Liver (tissue), 9 donors: ENCODE results near the gene GGT1. TPM values are rescaled to one million over a fixed set of nuclear protein-coding genes. Genes with fewer than 3 reads are reported as not detected.
A peak's percentile ranks its signal among the peaks of the same experiment; 100 is the strongest.

ENCODE experiments used
- DNase-seq: peaks from one replicate; pipeline ENCODE4 v3.0.0-alpha.2; 2017; ENCODE audit warnings: low spot score
- H3K27ac ChIP-seq, 2 donors: one replicate each; pipeline ENCODE4 v1.7.0; 2013; ENCODE audit warnings: inconsistent platforms in 2 of 2, low read length in 2 of 2, control low read depth in 1 of 2, low read depth in 1 of 2, mild to moderate bottlenecking in 1 of 2
- H3K27me3 ChIP-seq, 4 donors: one replicate each; pipeline versions ENCODE4 v1.6.1 to v1.7.0; 2013; ENCODE audit warnings: low read length in 3 of 4, inconsistent platforms in 1 of 4, mild to moderate bottlenecking in 1 of 4, moderate library complexity in 1 of 4; ENCODE audit not compliant: control insufficient read depth in 4 of 4, insufficient read depth in 4 of 4
- H3K36me3 ChIP-seq, 4 donors: one replicate each; pipeline versions ENCODE4 v1.6.1 to v1.7.0; 2013; ENCODE audit warnings: low read length in 3 of 4, mild to moderate bottlenecking in 3 of 4, low read depth in 1 of 4, moderate library complexity in 1 of 4; ENCODE audit not compliant: control insufficient read depth in 4 of 4, insufficient read depth in 3 of 4
- H3K4me1 ChIP-seq, 4 donors: one replicate each; pipeline versions ENCODE4 v1.6.1 to v1.7.0; 2013; ENCODE audit warnings: low read length in 3 of 4, mild to moderate bottlenecking in 3 of 4, moderate library complexity in 1 of 4; ENCODE audit not compliant: control insufficient read depth in 4 of 4, insufficient read depth in 4 of 4
- H3K4me3 ChIP-seq, 3 donors: one replicate each; pipeline versions ENCODE4 v1.6.1 to v1.7.0; 2013; ENCODE audit warnings: low read length in 3 of 3, control low read depth in 1 of 3, low read depth in 1 of 3, mild to moderate bottlenecking in 1 of 3
- H3K9ac ChIP-seq, 2 donors: one replicate each; pipeline ENCODE4 v1.7.0; 2013; ENCODE audit warnings: low read length in 2 of 2, mild to moderate bottlenecking in 2 of 2, moderate library complexity in 2 of 2, control low read depth in 1 of 2, low read depth in 1 of 2
- H3K9me3 ChIP-seq, 4 donors: one replicate each; pipeline versions ENCODE4 v1.6.1 to v1.7.0; 2013; ENCODE audit warnings: low read length in 3 of 4; ENCODE audit not compliant: control insufficient read depth in 4 of 4
- EGR1 ChIP-seq, 2 donors: IDR thresholded peaks; 2 replicates each; pipeline ENCODE4 v1.6.1; 2016 to 2018; ENCODE audit warnings: antibody characterized with exemption in 2 of 2, low read depth in 2 of 2
- FOXA1 ChIP-seq: IDR thresholded peaks from 2 replicates; pipeline ENCODE4 v1.6.1; 2016; ENCODE audit warnings: antibody characterized with exemption
- FOXA2 ChIP-seq: IDR thresholded peaks from 2 replicates; pipeline ENCODE4 v1.6.1; 2016; ENCODE audit warnings: antibody characterized with exemption
- GABPA ChIP-seq, 2 donors: IDR thresholded peaks in 1 of 2; conservative IDR thresholded peaks in 1 of 2; 2 replicates each; pipeline ENCODE4 v1.6.1; 2016; ENCODE audit warnings: antibody characterized with exemption in 2 of 2, mild to moderate bottlenecking in 1 of 2, moderate library complexity in 1 of 2
- HNF4A ChIP-seq, 2 donors: conservative IDR thresholded peaks; 2 replicates each; pipeline ENCODE4 v1.6.1; 2016; ENCODE audit warnings: antibody characterized with exemption in 2 of 2, mild to moderate bottlenecking in 2 of 2
- HNF4G ChIP-seq: IDR thresholded peaks from 2 replicates; pipeline ENCODE4 v1.6.1; 2016; ENCODE audit warnings: antibody characterized with exemption
- JUND ChIP-seq, 2 donors: IDR thresholded peaks; 2 replicates each; pipeline ENCODE4 v1.6.1; 2016; ENCODE audit warnings: antibody characterized with exemption in 2 of 2
- NR2F2 ChIP-seq: IDR thresholded peaks from 2 replicates; pipeline ENCODE4 v1.6.1; 2016; ENCODE audit warnings: antibody characterized with exemption
- RAD21 ChIP-seq, 2 donors: IDR thresholded peaks; 2 replicates each; pipeline ENCODE4 v1.6.1; 2016; ENCODE audit warnings: antibody characterized with exemption in 2 of 2, mild to moderate bottlenecking in 2 of 2
- RXRA ChIP-seq, 2 donors: IDR thresholded peaks; 2 replicates each; pipeline ENCODE4 v1.6.1; 2017 to 2018; ENCODE audit warnings: antibody characterized with exemption in 2 of 2, mild to moderate bottlenecking in 1 of 2
- SP1 ChIP-seq: IDR thresholded peaks from 2 replicates; pipeline ENCODE4 v1.6.1; 2018; ENCODE audit warnings: antibody characterized with exemption, mild to moderate bottlenecking
- TAF1 ChIP-seq: conservative IDR thresholded peaks from 2 replicates; pipeline ENCODE4 v1.6.1; 2016; ENCODE audit warnings: antibody characterized with exemption, mild to moderate bottlenecking
- YY1 ChIP-seq: IDR thresholded peaks from 2 replicates; pipeline ENCODE4 v1.6.1; 2016; ENCODE audit warnings: antibody characterized with exemption, mild to moderate bottlenecking
- WGBS: extraction: QIAGEN DNeasy Blood & Tissue Kit; methylation state at CpG from one replicate; pipeline ENCODE4 v1.1.7; 2013; 5-methylcytosine and 5-hydroxymethylcytosine counted together
- polyA plus RNA-seq, 2 donors: library from polyadenylated mRNA; stranded (reverse) in 1 of 2; unstranded in 1 of 2; fragments of 200-250 nt in 1 of 2; fragments of >200 nt in 1 of 2; fragmentation: Nextera tagmentation in 1 of 2; extraction: Ambion mirVana in 1 of 2; gene quantifications; one replicate each; pipeline versions ENCODE4 v1.2.1 to v1.2.3, GENCODE V29; 2013 to 2015
- total RNA-seq, 2 donors: library from RNA; depleted of rRNA; stranded (reverse); fragments of >200 nt; gene quantifications; one replicate each; pipeline ENCODE4 v1.2.3, GENCODE V29; 2014
- TF ChIP-seq, protein P1 (sequence below): IDR thresholded peaks from 2 replicates; pipeline ENCODE4 v1.6.1; 2016; ENCODE audit warnings: antibody characterized with exemption
- TF ChIP-seq, protein P2 (sequence below): IDR thresholded peaks from 2 replicates; pipeline ENCODE4 v1.6.1; 2016; ENCODE audit warnings: antibody characterized with exemption, mild to moderate bottlenecking
- TF ChIP-seq, protein P3 (sequence below): IDR thresholded peaks from 2 replicates; pipeline ENCODE4 v1.6.1; 2016; ENCODE audit warnings: antibody characterized with exemption
- TF ChIP-seq, protein P4 (sequence below): fragments of 150-350 bp; IDR thresholded peaks from 2 replicates; pipeline ENCODE4 v1.5.1; 2017; ENCODE audit warnings: improper control_type of control experiment, low read depth, low read length; ENCODE audit not compliant: missing input control
- TF ChIP-seq, protein P5 (sequence below): IDR thresholded peaks from 2 replicates; pipeline ENCODE4 v1.6.1; 2016; ENCODE audit warnings: antibody characterized with exemption
- donor health status: healthy.
- donor health status: healthy.
- donor health status: healthy.
- donor health status: healthy.
- donor health status: healthy.

Gene GGT1
- total and polyA plus RNA-seq, 4 donors: 90.5 to 147 (median 112) TPM

DNA sequence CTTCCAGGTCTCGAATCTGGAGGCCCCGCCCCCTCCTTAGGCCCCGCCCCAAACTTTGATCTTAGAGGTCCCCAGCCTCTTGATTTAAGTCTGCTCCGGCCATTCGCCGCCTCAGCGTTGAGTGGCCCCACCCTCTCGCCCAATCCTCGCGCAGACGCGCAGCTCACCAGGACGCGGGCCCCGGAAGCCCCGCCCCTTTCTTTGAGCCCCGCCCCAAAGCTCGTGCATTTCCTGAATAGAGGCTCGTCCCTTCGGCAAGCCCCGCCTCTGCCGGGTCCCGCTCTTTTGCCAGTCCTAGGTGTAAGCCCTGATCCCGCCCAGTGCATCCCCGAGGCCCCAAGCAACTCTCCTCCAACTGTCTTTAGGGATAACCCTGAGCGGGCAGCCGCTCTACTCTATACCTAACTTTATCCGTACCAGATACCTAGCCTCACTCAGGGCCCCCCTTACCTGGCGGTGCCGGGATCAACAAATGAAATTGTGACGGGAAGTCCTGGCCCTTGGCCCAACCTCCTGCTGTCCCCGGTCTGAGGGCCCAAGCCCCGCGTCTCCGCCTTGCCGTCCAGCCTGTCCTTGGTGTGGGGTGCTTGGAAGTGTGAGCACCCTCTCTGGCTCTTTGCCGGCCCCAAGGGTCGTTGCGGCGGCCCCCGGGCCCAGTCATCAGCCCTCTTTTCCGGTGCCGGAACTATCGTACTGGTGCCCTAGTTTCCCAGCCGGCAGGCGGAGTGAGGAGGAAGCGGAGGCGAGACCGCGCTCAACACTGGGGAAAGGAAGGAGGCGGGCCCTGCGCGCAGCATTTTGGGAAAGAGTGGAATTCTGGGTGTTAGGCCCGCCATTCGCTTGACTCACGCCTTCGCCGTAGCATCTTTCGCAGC, 47.6 kb upstream of the GGT1 start, which contains the start of gene SNRPD3:
Gene SNRPD3 (plus strand): TSS at position 835 of the 875 bp plus-strand sequence. CDS start 1,676 bp downstream, outside the sequence.
- peaks cover 11 to 60% (median 42%) of the 10 kb centered on the region in 4 donors for H3K4me1 ChIP-seq
- WGBS: under 1% methylated on average over 59 of the region's 59 CpGs
- DNase-seq: peak; percentile 100

More for the DNA sequence above, 47.6 kb upstream of the GGT1 start, which contains the start of gene SNRPD3:
- peak within 1 kb of the TSS; percentile 97 to 99 for H3K27ac ChIP-seq
- peak within 1 kb of the TSS; percentile 96 to 99 for H3K9ac ChIP-seq
- H3K27me3 ChIP-seq: no peaks in the 10 kb centered on the region
- no peaks in the 10 kb centered on the region for H3K9me3 ChIP-seq
- peak within 1 kb of the TSS; percentile 89 to 98 (median 96) for H3K4me3 ChIP-seq
- TF ChIP-seq YY1 (peak; percentile 96), TAF1 (peak; percentile 86), FOXA2 (no peak), HNF4G (no peak), RAD21 (IDR thresholded peaks at IDR 0.05) (peak; percentile 47 to 66), RXRA (IDR thresholded peaks at IDR 0.05) (peak; percentile 35 to 66), JUND (IDR thresholded peaks at IDR 0.05) (no peak), HNF4A (conservative IDR thresholded peaks at IDR 0.05) (peak in 1 of 2 donors; percentile 35), EGR1 (IDR thresholded peaks at IDR 0.05; ENCODE audit: low read depth in 2 of 2) (peak; percentile 71 to 72), SP1 (peak; percentile 47), FOXA1 (peak; percentile 67), NR2F2 (peak; percentile 46), GABPA (IDR thresholded peaks at IDR 0.05 in 1 of 2, conservative IDR thresholded peaks at IDR 0.05 in 1 of 2) (peak; percentile 77 to 94)
- TF ChIP-seq, protein P1, sequence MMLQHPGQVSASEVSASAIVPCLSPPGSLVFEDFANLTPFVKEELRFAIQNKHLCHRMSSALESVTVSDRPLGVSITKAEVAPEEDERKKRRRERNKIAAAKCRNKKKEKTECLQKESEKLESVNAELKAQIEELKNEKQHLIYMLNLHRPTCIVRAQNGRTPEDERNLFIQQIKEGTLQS: peak; percentile 39
- TF ChIP-seq, protein P2, sequence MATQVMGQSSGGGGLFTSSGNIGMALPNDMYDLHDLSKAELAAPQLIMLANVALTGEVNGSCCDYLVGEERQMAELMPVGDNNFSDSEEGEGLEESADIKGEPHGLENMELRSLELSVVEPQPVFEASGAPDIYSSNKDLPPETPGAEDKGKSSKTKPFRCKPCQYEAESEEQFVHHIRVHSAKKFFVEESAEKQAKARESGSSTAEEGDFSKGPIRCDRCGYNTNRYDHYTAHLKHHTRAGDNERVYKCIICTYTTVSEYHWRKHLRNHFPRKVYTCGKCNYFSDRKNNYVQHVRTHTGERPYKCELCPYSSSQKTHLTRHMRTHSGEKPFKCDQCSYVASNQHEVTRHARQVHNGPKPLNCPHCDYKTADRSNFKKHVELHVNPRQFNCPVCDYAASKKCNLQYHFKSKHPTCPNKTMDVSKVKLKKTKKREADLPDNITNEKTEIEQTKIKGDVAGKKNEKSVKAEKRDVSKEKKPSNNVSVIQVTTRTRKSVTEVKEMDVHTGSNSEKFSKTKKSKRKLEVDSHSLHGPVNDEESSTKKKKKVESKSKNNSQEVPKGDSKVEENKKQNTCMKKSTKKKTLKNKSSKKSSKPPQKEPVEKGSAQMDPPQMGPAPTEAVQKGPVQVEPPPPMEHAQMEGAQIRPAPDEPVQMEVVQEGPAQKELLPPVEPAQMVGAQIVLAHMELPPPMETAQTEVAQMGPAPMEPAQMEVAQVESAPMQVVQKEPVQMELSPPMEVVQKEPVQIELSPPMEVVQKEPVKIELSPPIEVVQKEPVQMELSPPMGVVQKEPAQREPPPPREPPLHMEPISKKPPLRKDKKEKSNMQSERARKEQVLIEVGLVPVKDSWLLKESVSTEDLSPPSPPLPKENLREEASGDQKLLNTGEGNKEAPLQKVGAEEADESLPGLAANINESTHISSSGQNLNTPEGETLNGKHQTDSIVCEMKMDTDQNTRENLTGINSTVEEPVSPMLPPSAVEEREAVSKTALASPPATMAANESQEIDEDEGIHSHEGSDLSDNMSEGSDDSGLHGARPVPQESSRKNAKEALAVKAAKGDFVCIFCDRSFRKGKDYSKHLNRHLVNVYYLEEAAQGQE: peak; percentile 87
- TF ChIP-seq, protein P3, sequence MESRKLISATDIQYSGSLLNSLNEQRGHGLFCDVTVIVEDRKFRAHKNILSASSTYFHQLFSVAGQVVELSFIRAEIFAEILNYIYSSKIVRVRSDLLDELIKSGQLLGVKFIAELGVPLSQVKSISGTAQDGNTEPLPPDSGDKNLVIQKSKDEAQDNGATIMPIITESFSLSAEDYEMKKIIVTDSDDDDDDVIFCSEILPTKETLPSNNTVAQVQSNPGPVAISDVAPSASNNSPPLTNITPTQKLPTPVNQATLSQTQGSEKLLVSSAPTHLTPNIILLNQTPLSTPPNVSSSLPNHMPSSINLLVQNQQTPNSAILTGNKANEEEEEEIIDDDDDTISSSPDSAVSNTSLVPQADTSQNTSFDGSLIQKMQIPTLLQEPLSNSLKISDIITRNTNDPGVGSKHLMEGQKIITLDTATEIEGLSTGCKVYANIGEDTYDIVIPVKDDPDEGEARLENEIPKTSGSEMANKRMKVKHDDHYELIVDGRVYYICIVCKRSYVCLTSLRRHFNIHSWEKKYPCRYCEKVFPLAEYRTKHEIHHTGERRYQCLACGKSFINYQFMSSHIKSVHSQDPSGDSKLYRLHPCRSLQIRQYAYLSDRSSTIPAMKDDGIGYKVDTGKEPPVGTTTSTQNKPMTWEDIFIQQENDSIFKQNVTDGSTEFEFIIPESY: peak; percentile 74
- TF ChIP-seq, protein P4, sequence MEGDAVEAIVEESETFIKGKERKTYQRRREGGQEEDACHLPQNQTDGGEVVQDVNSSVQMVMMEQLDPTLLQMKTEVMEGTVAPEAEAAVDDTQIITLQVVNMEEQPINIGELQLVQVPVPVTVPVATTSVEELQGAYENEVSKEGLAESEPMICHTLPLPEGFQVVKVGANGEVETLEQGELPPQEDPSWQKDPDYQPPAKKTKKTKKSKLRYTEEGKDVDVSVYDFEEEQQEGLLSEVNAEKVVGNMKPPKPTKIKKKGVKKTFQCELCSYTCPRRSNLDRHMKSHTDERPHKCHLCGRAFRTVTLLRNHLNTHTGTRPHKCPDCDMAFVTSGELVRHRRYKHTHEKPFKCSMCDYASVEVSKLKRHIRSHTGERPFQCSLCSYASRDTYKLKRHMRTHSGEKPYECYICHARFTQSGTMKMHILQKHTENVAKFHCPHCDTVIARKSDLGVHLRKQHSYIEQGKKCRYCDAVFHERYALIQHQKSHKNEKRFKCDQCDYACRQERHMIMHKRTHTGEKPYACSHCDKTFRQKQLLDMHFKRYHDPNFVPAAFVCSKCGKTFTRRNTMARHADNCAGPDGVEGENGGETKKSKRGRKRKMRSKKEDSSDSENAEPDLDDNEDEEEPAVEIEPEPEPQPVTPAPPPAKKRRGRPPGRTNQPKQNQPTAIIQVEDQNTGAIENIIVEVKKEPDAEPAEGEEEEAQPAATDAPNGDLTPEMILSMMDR: no peak
- TF ChIP-seq, protein P5, sequence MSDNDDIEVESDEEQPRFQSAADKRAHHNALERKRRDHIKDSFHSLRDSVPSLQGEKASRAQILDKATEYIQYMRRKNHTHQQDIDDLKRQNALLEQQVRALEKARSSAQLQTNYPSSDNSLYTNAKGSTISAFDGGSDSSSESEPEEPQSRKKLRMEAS: peak; percentile 90
- H3K36me3 ChIP-seq: peaks cover 3 to 24% (median 22%) of the 10 kb centered on the region in 4 donors
